ENCODE measurements around the gene CXCL12.

The CXCL12 gene

DNA sequence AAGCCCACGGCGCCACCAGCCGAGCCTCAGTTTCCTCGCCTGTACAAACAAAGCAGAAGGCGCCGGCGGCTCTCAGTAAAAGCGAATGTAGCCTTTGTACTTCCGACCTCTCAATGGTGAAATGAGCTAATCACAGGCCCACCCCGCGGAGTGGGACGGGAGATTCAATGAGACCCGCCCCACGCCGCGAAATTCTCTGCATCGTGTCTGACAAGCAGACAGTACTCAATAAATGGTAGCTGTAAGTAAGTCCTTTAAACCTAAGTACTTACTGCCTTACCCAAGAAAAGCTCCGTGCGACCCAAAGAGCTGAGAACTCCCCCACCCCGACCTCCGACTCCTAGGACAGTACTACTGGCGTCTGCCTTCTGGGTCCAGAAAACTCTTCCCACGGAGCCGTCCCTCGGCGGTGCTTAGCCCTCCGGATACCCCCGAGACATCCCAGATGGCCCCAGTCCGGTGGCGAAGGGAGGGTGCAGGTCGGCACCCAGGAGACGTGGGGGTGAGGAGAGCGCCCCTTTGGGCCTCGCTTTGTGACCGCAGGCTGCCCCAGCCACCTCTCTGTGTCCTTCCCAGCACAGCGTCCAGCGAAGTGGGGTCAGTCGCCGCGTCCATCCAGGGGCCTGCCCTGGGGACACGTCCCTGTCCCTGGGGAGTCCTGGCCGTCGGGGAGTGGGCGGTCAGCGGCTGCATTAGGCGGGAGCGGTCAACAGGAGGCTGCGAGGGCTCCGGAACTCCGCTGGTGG, 972 bp upstream of the CXCL12 start:
- no peak overlapping the region for H3K9ac ChIP-seq (ENCODE audit: low read depth, low read length)
- no peaks in the 10 kb centered on the region for H3K9me3 ChIP-seq (ENCODE audit: insufficient read depth, low read length, severe bottlenecking)
- H3K27ac ChIP-seq (ENCODE audit: low read length): no peak overlapping the region
- H3K79me2 ChIP-seq (ENCODE audit: insufficient read depth, low read length): no peaks in the 10 kb centered on the region
- TF ChIP-seq EZH2 (IDR thresholded peaks at IDR 0.05; ENCODE audit: borderline replicate concordance, low read depth, low read length, severe bottlenecking): no peak
- TF ChIP-seq, protein P1, sequence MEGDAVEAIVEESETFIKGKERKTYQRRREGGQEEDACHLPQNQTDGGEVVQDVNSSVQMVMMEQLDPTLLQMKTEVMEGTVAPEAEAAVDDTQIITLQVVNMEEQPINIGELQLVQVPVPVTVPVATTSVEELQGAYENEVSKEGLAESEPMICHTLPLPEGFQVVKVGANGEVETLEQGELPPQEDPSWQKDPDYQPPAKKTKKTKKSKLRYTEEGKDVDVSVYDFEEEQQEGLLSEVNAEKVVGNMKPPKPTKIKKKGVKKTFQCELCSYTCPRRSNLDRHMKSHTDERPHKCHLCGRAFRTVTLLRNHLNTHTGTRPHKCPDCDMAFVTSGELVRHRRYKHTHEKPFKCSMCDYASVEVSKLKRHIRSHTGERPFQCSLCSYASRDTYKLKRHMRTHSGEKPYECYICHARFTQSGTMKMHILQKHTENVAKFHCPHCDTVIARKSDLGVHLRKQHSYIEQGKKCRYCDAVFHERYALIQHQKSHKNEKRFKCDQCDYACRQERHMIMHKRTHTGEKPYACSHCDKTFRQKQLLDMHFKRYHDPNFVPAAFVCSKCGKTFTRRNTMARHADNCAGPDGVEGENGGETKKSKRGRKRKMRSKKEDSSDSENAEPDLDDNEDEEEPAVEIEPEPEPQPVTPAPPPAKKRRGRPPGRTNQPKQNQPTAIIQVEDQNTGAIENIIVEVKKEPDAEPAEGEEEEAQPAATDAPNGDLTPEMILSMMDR (IDR thresholded peaks at IDR 0.05; ENCODE audit: borderline replicate concordance, extremely low read depth, low read length, poor library complexity, severe bottlenecking): no peak
- DNase-seq (no peak), ATAC-seq (ENCODE audit: insufficient read depth, low read depth) (no peak)
- no peak overlapping the region for H3K4me2 ChIP-seq (ENCODE audit: insufficient read depth, low read length)
- H3K4me3 ChIP-seq (ENCODE audit: low read depth in 1 of 2, low read length in 2 of 2): no peak overlapping the region
- no peak overlapping the region for H2AFZ ChIP-seq (ENCODE audit: low read depth, low read length)
- H3K27me3 ChIP-seq (ENCODE audit: insufficient read depth, low read length, poor library complexity): no peaks in the 10 kb centered on the region
- H3K36me3 ChIP-seq (ENCODE audit: insufficient read depth, low read length): no peaks in the 10 kb centered on the region
- no peaks in the 10 kb centered on the region for H4K20me1 ChIP-seq (ENCODE audit: insufficient read depth, low read length)
- no peaks in the 10 kb centered on the region for H3K4me1 ChIP-seq (ENCODE audit: insufficient read depth, low read length)

DNA sequence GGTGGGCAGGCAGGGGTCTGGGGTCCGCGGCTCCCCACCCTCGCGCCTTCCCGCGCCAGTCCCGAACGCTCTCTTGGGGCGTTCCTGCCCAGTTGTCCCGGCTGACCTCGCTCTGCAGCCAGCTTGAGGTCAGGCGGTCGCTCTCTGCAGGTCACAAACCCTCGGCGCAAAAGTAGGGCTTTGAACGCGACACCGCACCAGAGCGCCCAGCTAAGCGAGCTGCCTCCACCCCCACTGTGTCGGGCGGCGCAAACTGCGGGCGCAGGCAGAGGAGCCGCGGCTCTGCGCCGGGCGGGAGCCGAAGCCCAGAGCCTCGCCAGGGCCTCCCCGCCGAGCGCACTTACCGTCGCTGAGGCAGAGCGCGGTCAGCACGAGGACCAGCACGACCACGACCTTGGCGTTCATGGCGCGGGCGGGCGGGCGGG, 284 bp downstream of the CXCL12 start:
- DNase-seq: no peak
- Histone ChIP-seq H3K9me3 (ENCODE audit: insufficient read depth, low read length, severe bottlenecking) (no peaks in the 10 kb centered on the region), H3K4me2 (ENCODE audit: insufficient read depth, low read length) (no peak overlapping the region), H3K4me1 (ENCODE audit: insufficient read depth, low read length) (no peaks in the 10 kb centered on the region), H3K79me2 (ENCODE audit: insufficient read depth, low read length) (no peaks in the 10 kb centered on the region), H2AFZ (ENCODE audit: low read depth, low read length) (no peak overlapping the region), H3K36me3 (ENCODE audit: insufficient read depth, low read length) (no peaks in the 10 kb centered on the region), H4K20me1 (ENCODE audit: insufficient read depth, low read length) (no peaks in the 10 kb centered on the region), H3K4me3 (ENCODE audit: low read depth in 1 of 2, low read length in 2 of 2) (no peak overlapping the region), H3K27ac (ENCODE audit: low read length) (no peak overlapping the region), H3K27me3 (ENCODE audit: insufficient read depth, low read length, poor library complexity) (no peaks in the 10 kb centered on the region), H3K9ac (ENCODE audit: low read depth, low read length) (no peak overlapping the region)
- ATAC-seq (ENCODE audit: insufficient read depth, low read depth): no peak
- TF ChIP-seq, protein P1 (IDR thresholded peaks at IDR 0.05; ENCODE audit: borderline replicate concordance, extremely low read depth, low read length, poor library complexity, severe bottlenecking): no peak
- no peak for TF ChIP-seq EZH2 (IDR thresholded peaks at IDR 0.05; ENCODE audit: borderline replicate concordance, low read depth, low read length, severe bottlenecking)

DNA sequence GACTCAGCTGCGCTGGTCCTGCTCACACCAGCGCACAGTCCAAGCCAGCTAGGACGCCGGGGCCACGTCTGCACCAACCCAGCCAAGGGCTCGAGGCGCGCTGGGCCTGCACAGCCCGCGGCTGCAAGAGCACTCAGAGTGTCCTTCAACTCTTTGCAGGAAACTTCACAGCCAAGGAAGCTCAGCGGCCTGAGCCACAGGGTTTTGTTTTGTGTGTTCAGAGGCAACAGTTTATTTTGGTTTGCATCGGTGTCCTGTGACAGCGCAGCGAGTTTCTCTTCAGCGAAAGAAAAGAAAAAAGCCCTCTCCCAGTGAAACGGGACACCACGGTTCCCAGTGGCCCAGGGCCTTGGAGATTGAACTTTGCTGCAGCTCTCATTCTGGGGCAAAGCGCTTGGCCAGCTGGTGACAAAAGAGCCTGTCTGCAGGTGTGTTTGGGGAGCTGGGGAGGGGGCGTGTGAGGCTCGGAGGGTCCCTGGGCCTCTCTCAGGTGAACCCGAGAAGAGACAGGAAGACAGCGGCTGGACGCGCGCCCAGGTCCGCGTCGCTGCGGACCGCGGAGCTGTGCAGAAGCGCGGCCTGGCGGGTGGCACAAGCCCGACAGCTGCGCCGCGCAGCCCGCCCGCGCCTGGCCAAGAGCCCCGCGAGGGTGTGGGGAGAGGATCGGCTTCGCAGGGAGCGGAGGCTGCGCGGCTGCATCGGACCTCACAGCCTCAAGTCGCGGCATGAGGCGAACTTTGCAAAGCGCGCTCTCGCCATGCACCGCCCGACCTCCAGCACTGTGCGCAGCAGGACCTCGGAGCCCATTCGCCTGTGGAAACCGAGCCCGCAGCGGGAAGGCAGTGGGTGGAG, 922 bp downstream of the CXCL12 start:
- TF ChIP-seq, protein P1 (IDR thresholded peaks at IDR 0.05; ENCODE audit: borderline replicate concordance, extremely low read depth, low read length, poor library complexity, severe bottlenecking): no peak
- TF ChIP-seq EZH2 (IDR thresholded peaks at IDR 0.05; ENCODE audit: borderline replicate concordance, low read depth, low read length, severe bottlenecking): no peak
- Histone ChIP-seq H3K27ac (ENCODE audit: low read length) (no peak overlapping the region), H3K4me3 (ENCODE audit: low read depth in 1 of 2, low read length in 2 of 2) (no peak overlapping the region), H3K4me1 (ENCODE audit: insufficient read depth, low read length) (no peaks in the 10 kb centered on the region), H2AFZ (ENCODE audit: low read depth, low read length) (no peak overlapping the region), H3K27me3 (ENCODE audit: insufficient read depth, low read length, poor library complexity) (no peaks in the 10 kb centered on the region), H3K9ac (ENCODE audit: low read depth, low read length) (no peak overlapping the region), H3K79me2 (ENCODE audit: insufficient read depth, low read length) (no peaks in the 10 kb centered on the region), H4K20me1 (ENCODE audit: insufficient read depth, low read length) (no peaks in the 10 kb centered on the region), H3K9me3 (ENCODE audit: insufficient read depth, low read length, severe bottlenecking) (no peaks in the 10 kb centered on the region), H3K4me2 (ENCODE audit: insufficient read depth, low read length) (no peak overlapping the region), H3K36me3 (ENCODE audit: insufficient read depth, low read length) (no peaks in the 10 kb centered on the region)
- DNase-seq (no peak), ATAC-seq (ENCODE audit: insufficient read depth, low read depth) (no peak)

Data from DND-41 (cell line).